ENCODE results near the gene DCP1B. TPM values are rescaled to one million over a fixed set of nuclear protein-coding genes. Genes with fewer than 3 reads are reported as not detected.

The DCP1B gene
- 29.1 and 32.9 TPM in 2 replicates for polyA plus RNA-seq (2011; rRNA removed)
- polyA minus RNA-seq (2011; rRNA and poly(A)+ RNA removed) = 32.7 and 35.1 TPM in 2 replicates

DNA sequence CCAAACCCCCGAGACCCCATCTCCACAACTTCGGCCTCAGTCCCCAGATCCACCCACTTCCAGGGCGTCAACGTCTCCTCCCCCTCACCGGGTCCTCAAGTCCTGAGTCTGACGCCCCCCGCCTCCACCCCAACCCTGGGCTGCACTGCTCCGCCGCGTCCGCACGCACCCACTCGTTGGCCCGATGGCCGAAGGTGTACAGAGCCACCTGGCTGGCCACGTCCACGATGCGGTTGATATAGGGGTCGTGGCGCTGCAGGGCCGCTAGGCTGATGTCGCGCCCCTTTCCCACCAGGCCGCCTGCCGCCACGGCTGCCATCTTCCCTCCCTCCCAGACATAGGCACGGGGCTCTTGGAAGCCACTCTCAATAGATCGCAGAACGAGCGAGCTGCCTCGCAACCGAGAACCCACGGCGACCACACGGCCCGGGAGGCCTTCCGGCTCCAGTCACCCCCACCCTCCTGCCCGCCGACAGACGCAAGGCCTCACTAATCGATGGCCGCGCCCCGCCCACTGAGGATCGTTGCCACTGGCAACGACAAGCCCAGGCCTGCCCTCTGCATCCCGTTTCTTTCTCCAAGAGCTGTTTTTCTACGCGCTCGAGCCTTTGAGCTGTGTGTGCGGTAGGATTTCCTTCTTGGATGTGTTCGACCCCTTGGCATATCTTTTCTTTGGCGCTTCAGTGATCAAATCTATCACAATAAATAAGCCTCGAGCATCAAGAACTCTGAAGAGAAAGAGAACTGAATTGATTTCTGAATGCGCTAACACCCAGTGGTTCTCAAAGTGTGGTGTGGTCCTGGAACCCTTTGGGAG, at the start of gene DCP1B:
Gene DCP1B (minus strand): TSS at position 345 of the 817 bp plus-strand sequence. CDS start 26 bp downstream, at position 319.
- ChIA-PET CTCF (interaction anchor here (0.9 to 1.8 kb wide), 3 partner anchors 9 to 65 kb away, joined by 3 to 6 read pairs (median 3); no protein-coding TSS in a partner anchor), POLR2A (interaction anchor here (1.6 kb wide), 1 partner anchor 10 kb away, joined by 25 read pairs; no protein-coding TSS in a partner anchor)

GRCh38 chr12:2053691-2054090, 49.4 kb upstream of the DCP1B start:
- Histone ChIP-seq H3K27me3 (ENCODE audit: control insufficient read depth, insufficient read depth, low read length) (peaks cover under 1% of the 10 kb centered on the region), H3K27ac (ENCODE audit: low read depth, low read length) (no peak overlapping the region), H3K4me3 (ENCODE audit: low read depth, low read length) (peak overlapping the region; percentile 80), H3K9me3 (ENCODE audit: control insufficient read depth, insufficient read depth, low read length) (no peaks in the 10 kb centered on the region)
- ChIA-PET POLR2A (no interaction called here), CTCF (interaction anchor here (0.6 kb wide), 1 partner anchor 308 kb away, joined by 3 read pairs; no protein-coding TSS in a partner anchor)
- no peak for DNase-seq (ENCODE audit: low read depth, low spot score)
- TF ChIP-seq, protein P1, sequence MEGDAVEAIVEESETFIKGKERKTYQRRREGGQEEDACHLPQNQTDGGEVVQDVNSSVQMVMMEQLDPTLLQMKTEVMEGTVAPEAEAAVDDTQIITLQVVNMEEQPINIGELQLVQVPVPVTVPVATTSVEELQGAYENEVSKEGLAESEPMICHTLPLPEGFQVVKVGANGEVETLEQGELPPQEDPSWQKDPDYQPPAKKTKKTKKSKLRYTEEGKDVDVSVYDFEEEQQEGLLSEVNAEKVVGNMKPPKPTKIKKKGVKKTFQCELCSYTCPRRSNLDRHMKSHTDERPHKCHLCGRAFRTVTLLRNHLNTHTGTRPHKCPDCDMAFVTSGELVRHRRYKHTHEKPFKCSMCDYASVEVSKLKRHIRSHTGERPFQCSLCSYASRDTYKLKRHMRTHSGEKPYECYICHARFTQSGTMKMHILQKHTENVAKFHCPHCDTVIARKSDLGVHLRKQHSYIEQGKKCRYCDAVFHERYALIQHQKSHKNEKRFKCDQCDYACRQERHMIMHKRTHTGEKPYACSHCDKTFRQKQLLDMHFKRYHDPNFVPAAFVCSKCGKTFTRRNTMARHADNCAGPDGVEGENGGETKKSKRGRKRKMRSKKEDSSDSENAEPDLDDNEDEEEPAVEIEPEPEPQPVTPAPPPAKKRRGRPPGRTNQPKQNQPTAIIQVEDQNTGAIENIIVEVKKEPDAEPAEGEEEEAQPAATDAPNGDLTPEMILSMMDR (IDR thresholded peaks at IDR 0.05; ENCODE audit: low read depth, low read length) = no peak

More for the DNA sequence above, at the start of gene DCP1B:
- Histone ChIP-seq H3K27ac (ENCODE audit: low read depth, low read length) (peak within 1 kb of the TSS; percentile 88), H3K27me3 (ENCODE audit: control insufficient read depth, insufficient read depth, low read length) (no peaks in the 10 kb centered on the region), H3K9me3 (ENCODE audit: control insufficient read depth, insufficient read depth, low read length) (no peaks in the 10 kb centered on the region), H3K4me3 (ENCODE audit: low read depth, low read length) (peak within 1 kb of the TSS; percentile 95)
- peak; percentile 93 for DNase-seq (ENCODE audit: low read depth, low spot score)
- TF ChIP-seq, protein P1 (IDR thresholded peaks at IDR 0.05; ENCODE audit: low read depth, low read length) = no peak

- DNase-seq (ENCODE audit: low read depth, low spot score) = no peak
- peak within 1 kb of the TSS; percentile 80 for H3K4me3 ChIP-seq (ENCODE audit: low read depth, low read length)
- POLR2A ChIA-PET = no interaction called here
- no peaks in the 10 kb centered on the region for H3K9me3 ChIP-seq (ENCODE audit: control insufficient read depth, insufficient read depth, low read length)
- TF ChIP-seq, protein P1 (IDR thresholded peaks at IDR 0.05; ENCODE audit: low read depth, low read length) = peak; percentile 39
- H3K27ac ChIP-seq (ENCODE audit: low read depth, low read length) = peak within 1 kb of the TSS; percentile 57
- CTCF ChIA-PET = no interaction called here
- H3K27me3 ChIP-seq (ENCODE audit: control insufficient read depth, insufficient read depth, low read length) = peaks cover 4% of the 10 kb centered on the region
Measured at GRCh38 chr12:2052826-2053678, 48.8 kb upstream of the DCP1B start, which contains the start of gene CACNA1C. TSS of gene CACNA1C (plus strand) at chr12:2052987. CDS start at chr12:2053563, 576 bp downstream.

DNA sequence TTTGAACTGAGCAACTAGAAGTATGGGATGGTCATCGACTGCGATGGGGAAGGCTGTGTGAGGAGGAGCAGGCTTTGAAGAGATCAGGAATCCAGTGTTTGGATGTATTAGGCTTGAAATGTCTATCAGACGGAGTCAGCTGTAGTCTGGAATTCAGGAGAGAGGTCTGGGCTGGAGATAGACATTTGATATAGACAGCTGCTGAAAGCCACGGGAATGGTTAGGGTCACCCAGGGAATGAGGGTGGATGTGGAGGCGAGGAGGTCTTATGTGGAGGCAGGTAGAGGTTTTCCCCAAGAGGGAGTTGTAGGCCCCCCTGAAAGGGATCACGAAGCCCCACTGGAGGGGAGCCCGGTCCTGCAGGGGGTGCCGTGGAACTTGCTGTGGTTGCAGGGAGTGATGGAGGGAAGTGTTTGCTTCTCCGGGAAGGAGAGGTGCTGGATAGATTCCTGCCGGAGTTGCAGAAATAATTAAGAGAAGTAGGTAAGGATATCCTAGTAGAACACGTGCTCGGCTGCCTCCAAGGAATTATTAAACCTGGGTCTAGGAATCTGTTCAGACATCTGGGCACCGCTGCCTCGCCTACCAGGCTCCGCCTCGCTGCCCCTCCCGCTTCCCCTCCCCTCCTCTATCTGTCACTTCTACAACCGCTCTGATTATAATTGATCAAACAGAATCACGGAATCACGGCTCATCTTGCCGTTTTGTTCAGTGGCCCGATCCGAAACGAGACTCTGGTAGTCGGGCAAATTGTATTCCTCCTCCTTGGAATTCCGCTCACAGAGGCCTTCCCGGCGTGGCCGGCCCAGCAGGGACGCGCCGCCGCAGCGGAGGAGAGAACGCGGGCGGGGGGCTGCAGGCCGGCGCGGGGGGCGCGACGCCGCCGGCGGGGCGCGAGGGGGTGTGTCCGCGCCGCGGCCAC, 47.7 kb upstream of the DCP1B start:
- Histone ChIP-seq H3K4me3 (ENCODE audit: low read depth, low read length) (peak overlapping the region; percentile 80), H3K27ac (ENCODE audit: low read depth, low read length) (no peak overlapping the region), H3K27me3 (ENCODE audit: control insufficient read depth, insufficient read depth, low read length) (peaks cover 7% of the 10 kb centered on the region), H3K9me3 (ENCODE audit: control insufficient read depth, insufficient read depth, low read length) (no peaks in the 10 kb centered on the region)
- POLR2A ChIA-PET = interaction anchor here (0.6 kb wide), 1 partner anchor 111 kb away, joined by 3 read pairs; no protein-coding TSS in a partner anchor
- TF ChIP-seq, protein P1 (IDR thresholded peaks at IDR 0.05; ENCODE audit: low read depth, low read length) = no peak
- CTCF ChIA-PET = no interaction called here
- DNase-seq (ENCODE audit: low read depth, low spot score) = no peak
